GM21360 (cell line): ENCODE data around the gene SMOC2.

ENCODE experiments used
- ATAC-seq: cut with Tn5 transposase; IDR thresholded peaks from one replicate; pipeline ENCODE4 v1.9.1; 2021; ENCODE audit warnings: mild to moderate bottlenecking, moderate library complexity; ENCODE audit not compliant: unreplicated experiment

The SMOC2 gene

GRCh38 chr6:168415098-168415992 lies 25.6 kb upstream of the SMOC2 start:
- no peak for ATAC-seq

DNA sequence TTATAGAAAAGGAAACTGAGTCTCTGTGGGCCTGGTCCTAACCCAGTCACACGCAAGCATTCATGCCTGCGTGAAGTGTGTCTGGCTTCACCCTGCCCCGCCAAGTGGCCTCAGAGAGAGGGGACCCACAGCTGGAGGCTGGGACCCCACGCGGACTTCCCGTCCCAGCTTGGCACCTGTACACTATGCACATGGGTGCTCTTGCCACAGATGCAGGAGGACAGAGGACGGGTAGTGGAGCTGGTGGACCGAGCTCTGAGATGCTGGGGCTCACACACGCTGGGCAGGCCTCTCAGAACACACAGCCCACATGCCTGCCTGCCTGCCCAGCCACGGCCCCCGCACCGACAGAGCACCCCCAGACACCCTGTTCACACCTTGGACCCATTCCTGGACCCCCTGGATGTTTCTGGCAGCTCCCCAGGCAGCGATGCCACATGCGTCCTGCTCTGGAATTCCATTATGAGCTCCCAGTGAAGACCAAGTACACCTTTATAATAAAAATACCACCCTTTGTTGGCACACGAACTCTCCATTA lies 24.9 kb upstream of the SMOC2 start:
- no peak for ATAC-seq

- no peak for ATAC-seq
These were observed 24.5 kb upstream of the SMOC2 start for GRCh38 chr6:168416531-168416930.

DNA sequence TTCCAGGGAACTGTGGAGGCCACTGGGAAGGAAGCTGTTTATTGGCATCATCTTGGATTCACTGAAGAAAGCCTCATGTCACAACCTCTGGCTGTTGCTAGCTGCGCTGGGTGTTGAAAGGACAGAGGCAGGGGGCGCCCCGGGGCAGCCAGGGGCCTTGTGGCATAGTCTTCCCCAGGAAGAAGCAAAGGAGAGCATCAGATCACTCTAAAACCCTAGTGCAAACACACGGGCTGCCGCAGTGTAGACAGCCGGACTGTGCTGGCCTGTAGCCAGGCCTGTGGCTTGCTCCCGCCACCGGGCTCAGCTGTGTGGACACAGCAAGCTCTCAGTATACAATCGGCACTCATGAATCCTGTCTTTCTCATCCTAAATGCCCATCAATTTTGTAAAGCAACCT lies 23.8 kb upstream of the SMOC2 start:
- no peak for ATAC-seq

DNA sequence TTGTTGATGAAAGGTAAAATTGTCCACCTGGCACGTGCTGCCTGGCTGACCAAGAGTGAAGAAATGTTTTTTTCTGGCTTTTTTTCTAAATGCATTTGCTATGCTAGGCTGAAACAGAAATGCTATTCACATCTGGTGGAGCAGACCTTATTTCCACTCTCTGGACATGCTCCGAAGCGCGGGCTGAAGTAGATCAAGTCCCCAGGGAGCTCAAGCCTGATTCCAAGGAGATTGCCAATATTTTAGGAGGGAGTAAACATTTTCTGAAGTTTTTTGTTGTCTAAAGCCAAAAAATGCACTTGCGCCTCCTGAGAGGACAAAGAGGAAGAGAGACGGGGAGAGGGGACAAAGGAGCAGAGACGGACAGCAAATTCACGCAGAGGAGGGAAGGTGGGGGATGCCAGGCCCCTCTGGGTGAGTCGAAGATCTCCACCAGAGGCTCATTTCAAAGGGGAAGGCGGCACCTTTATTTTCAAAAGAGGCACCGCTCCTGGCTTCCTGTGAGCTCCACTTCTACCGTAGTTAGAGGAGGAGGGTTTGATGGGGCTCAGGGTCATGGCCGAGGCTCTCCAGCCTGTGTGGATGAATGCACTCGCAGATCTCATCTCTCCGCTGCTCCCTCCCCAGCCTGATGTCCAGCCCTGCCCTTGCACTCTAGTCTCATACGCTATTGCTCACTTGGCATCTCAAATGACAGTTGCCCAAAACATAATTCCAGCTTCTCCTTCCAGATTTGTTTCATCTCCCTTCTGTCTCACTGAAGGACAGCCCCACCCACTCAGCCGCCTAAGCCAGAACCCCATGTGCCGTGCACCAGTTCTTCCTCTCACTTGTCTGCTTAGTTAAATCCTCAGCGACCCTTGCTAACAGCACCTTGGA lies 23.1 kb upstream of the SMOC2 start:
- ATAC-seq: no peak

- no peak for ATAC-seq
These were observed 22.3 kb upstream of the SMOC2 start for GRCh38 chr6:168418711-168419121.

GRCh38 chr6:168419569-168419968 lies 21.4 kb upstream of the SMOC2 start:
- ATAC-seq: no peak

- ATAC-seq: no peak
These were observed 20.9 kb upstream of the SMOC2 start for GRCh38 chr6:168420084-168420483.

DNA sequence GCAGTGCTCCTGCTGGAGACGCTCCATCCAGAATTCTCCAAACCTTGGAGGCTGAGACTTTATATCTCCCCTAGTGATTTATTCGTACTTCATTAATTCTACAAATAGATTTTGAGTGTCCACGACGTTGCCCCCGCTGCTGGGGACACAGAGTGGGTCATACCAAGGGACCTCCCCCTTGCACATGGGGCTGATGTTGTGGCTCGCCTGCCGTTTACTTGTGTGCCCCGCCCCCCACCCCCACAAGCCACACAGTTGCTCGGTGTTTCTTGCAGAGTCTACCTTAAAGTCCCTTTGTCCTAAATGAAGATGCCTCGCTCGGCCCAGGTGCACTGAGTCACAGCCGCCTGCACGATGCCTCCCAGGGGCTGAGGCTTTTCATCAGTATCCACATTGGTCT lies 20.3 kb upstream of the SMOC2 start:
- ATAC-seq: no peak

GRCh38 chr6:168427184-168427583 lies 13.8 kb upstream of the SMOC2 start:
- no peak for ATAC-seq

DNA sequence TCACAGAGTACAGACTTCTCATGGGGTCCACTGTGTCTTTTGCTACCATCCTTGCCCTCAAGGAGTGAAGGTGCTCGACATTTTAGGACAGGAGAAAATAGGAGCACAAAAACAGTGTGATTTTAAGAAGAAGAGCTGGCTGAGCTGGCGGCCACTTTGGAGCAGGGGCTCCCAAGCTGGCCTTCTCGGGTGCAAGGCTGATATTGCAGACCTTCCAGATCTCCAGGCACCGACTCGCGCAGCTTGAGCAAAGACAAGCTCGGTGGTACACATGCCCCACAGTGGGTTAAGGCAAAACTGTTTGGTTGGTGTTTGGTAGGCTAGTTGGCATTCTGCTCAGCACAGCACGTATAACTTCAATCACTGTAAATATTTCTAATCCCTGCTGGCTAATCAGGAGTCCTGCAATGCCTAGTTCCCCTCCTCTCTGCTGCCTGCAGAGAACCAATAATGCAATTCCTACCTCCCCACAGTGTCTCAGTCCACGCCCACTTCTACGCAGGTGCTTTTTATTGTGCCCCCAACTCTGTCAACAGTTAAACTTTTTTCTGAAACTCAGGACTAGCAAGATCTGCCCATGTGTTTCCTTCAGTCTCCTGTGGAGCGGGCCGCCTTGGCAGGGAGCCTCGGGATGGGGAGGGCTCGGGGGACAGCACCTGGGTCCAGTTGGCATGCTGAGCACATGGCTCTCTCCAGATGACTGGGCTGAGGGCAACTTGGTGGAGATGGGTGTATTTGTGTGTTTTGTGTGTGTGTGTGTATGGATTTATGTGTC lies 12.7 kb upstream of the SMOC2 start:
- no peak for ATAC-seq

- ATAC-seq: no peak
These were observed 12.1 kb upstream of the SMOC2 start for GRCh38 chr6:168428863-168429262.

DNA sequence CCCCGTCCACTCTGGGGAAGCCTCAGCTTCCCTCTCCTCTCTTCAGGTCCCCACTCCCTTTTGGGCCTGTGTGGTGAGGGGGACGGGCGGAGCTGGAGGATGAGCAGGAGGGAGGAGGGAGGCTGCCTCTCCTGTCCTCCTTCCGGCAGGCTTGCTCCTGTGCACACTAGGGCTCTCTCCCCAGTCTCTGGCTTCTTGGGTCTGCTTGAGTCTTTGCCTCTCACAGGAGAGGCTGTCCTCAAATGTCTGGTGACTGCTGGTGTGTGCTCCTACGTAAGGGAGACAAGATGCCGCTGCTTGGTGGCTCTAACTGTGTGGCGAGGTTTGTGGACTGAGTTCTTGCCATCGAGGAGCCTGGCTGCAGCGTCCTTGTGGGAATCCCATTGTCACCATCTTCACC lies 8.8 kb upstream of the SMOC2 start:
- ATAC-seq: no peak

GRCh38 chr6:168433898-168434297 lies 7.1 kb upstream of the SMOC2 start:
- no peak for ATAC-seq

GRCh38 chr6:168434505-168434904 lies 6.5 kb upstream of the SMOC2 start:
- ATAC-seq: no peak

DNA sequence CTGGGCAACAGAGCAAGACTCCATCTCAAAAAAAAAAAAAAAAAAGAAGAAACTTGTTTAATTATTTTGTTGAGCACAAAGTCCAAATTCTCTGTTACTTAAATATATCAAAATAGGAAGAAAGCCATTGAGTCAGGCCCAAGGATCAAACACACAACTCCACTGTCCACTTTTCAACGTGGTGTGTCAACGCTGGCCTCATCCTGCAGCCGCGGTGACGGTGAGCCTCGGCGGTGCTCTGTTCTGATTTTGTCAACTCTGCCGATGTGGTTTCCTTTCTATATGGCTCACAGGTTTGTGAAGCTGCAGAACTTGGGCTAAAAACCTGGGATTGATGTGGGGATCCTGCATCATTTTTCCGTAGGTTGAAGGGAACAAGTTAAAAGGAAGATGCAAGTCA lies 3.2 kb upstream of the SMOC2 start:
- no peak for ATAC-seq

- ATAC-seq: no peak
These were observed 2.0 kb upstream of the SMOC2 start for GRCh38 chr6:168438783-168439520.

DNA sequence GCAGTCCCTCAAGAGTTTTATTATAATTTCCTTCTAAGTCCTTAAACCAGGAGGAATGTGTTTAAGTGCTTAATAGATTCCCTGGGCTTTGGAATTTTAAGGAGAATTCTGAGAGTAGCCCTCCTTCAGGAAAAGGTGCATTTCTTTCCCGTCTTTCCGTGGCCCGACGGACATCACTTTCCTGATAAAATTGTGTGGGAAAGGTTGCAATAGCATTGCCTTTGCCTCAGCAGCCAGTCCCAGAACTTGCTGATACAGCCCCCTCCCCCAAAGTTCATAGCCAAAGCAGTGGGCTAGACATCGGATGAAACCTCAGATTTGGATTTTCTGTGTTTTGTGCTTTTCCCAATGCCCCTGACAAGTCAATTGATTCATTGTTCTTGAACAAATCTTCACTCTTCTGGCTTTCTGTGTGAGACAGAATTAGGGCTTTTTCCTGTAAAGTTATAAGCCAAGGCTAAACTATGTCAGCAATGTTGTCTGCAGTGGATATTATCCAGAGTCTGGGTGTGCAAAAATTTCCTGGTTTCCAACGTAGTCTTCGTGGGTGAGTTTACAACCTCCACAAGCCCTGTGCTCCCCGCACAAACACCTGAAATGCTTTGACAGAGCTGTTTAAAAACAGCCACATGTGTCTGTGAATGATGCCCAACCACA lies 1.1 kb upstream of the SMOC2 start:
- no peak for ATAC-seq
